ENCODE data around the gene SHROOM3.
"Not testable (repeated sequence)": the region's sequence is repeated elsewhere in the genome, so short reads cannot be mapped to it uniquely, and the experiment has no call there.

The SHROOM3 gene

DNA sequence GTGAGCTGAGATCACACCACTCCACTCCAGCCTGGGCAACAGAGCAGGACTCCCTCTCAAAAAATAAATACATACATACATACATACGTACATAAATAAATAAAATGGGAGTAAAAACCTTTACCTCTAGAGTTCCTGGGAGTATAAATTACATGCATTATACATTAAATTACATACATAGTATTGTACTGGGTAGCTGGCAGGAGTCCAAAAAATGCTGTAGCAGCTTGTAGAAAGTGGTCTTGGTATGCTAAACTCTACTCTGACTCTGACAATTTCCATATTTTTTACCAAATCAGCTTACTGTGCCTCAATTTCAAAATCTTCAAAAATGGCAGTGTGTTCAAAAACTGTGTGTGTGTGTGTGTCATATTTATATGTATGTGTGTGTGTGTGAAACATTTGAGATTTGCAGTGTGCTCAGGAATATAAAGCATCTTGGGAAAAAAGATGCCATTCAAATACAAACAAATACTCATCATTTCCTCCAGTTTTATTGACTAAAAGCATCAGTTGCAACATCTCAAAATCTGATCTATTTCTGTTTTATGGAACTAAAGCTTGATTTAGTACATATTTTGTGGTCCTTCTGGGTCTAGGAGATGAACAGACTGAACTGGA, 171.7 kb downstream of the SHROOM3 start:
- TF ChIP-seq, protein P1, sequence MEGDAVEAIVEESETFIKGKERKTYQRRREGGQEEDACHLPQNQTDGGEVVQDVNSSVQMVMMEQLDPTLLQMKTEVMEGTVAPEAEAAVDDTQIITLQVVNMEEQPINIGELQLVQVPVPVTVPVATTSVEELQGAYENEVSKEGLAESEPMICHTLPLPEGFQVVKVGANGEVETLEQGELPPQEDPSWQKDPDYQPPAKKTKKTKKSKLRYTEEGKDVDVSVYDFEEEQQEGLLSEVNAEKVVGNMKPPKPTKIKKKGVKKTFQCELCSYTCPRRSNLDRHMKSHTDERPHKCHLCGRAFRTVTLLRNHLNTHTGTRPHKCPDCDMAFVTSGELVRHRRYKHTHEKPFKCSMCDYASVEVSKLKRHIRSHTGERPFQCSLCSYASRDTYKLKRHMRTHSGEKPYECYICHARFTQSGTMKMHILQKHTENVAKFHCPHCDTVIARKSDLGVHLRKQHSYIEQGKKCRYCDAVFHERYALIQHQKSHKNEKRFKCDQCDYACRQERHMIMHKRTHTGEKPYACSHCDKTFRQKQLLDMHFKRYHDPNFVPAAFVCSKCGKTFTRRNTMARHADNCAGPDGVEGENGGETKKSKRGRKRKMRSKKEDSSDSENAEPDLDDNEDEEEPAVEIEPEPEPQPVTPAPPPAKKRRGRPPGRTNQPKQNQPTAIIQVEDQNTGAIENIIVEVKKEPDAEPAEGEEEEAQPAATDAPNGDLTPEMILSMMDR (IDR thresholded peaks at IDR 0.05) = no peak
- no peak for TF ChIP-seq ZFX (IDR thresholded peaks at IDR 0.05; ENCODE audit: borderline replicate concordance)
- no peak overlapping the region for H3K27ac ChIP-seq

- no peak overlapping the region for H3K27ac ChIP-seq
- TF ChIP-seq, protein P1 (IDR thresholded peaks at IDR 0.05) = no peak
- TF ChIP-seq ZFX (IDR thresholded peaks at IDR 0.05; ENCODE audit: borderline replicate concordance) = no peak
Measured at GRCh38 chr4:76607266-76607799, 172.3 kb downstream of the SHROOM3 start.

DNA sequence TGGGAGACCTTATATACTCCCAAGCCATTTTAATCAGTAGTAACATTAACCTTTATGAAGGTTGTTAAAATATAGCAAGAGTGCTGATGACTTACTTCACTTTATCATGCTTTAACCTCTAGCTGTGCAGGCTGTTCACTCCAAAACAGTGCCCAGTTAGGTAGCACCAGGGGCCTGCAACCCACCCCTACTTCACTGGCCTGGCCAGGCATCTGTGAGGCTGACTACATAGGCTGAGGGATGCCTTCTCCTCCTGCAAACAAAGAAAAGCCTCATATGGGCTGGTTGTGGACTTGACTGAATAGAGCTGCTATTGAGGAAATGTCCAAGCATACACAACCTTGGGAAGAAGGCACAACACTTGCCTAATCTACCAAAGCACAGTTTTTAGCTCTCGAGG, 172.8 kb downstream of the SHROOM3 start:
- no peak for TF ChIP-seq ZFX (IDR thresholded peaks at IDR 0.05; ENCODE audit: borderline replicate concordance)
- TF ChIP-seq, protein P1 (IDR thresholded peaks at IDR 0.05) = no peak
- H3K27ac ChIP-seq = no peak overlapping the region

GRCh38 chr4:76608549-76608948, 173.5 kb downstream of the SHROOM3 start:
- not testable (repeated sequence) for H3K27ac ChIP-seq

GRCh38 chr4:76610751-76611547, 175.9 kb downstream of the SHROOM3 start:
- TF ChIP-seq ZFX (IDR thresholded peaks at IDR 0.05; ENCODE audit: borderline replicate concordance) = no peak
- TF ChIP-seq, protein P1 (IDR thresholded peaks at IDR 0.05) = no peak
- H3K27ac ChIP-seq = no peak overlapping the region

DNA sequence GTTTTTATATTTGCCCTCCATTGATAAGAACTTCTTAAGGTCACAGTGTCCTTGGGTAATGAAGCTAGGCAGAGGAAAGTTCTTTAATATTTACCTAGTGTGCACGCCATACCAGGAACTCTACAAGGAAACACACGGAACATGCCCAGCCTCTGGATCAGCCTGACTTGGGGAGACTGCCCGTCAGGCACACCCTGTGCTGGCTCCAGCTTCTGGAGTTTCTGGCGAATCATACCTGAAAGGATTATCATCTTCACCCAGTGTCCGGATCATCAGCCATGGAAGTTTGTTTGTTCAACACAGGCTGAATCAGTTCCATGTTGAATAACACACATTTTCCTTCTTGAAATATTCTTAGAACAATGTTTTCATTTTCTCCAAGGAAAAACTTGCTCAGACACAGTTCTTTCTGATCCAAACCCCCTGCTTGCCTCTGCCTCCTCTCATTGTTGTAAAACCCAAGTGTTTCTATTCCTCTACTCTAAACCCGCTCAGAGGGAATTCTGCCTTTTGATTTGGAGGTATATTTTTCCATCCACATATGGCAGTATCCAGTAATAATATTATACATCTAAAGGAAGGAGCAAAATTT, 176.7 kb downstream of the SHROOM3 start:
- no peak overlapping the region for H3K27ac ChIP-seq
- TF ChIP-seq, protein P1 (IDR thresholded peaks at IDR 0.05) = no peak
- no peak for TF ChIP-seq ZFX (IDR thresholded peaks at IDR 0.05; ENCODE audit: borderline replicate concordance)

DNA sequence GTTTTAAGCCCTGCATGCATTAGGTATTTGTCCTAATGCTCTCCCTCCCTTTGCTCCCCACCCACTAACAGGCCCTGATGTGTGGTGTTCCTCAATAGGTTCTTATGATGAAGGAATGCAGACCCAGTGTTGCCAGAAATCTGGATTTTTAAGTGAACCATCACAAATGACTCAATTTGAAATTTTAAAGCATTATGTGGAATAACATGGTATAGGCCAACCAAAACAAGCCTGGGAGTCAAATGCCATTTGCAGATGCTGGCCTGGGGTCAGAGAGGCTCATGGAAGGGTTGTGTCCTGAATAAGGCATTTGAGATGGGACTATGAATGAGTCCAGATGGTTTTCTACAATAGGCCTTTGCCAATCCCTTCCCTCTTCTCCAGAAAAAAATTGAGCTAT, 179.6 kb downstream of the SHROOM3 start:
- no peak overlapping the region for H3K27ac ChIP-seq
- TF ChIP-seq ZFX (IDR thresholded peaks at IDR 0.05; ENCODE audit: borderline replicate concordance) = no peak
- TF ChIP-seq, protein P1 (IDR thresholded peaks at IDR 0.05) = no peak
